Measurements from ENCODE around the gene SLC38A8. TPM values are rescaled to one million over a fixed set of nuclear protein-coding genes. Genes with fewer than 3 reads are reported as not detected.

SLC38A8 gene
- total and polyA plus RNA-seq, 2 donors (not counting 1 experiment from before 2014, with no cell fraction given): not detected

DNA sequence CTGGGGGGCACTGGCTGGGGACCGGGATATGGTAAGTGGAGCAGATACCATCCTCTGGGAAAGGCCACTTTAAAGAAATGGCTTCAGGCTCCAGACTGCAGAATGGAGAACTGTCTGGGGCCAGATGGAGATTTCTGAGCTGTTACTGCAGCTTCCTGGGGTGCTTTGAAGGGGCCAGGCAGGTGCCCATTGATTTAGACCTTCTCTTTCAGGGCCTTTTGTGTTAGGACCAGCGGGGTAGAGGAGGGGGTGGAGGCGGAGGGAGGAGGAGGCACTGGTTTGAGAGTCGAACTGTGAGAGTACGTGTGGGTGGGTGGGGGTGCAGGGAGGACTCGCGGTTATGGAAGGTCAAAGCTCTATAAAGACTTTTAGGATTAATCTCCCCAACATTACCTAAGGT lies 63.2 kb downstream of the SLC38A8 start:
- Mint-ChIP-seq H3K27me3 (peaks cover 5% of the 10 kb centered on the region), H3K9me3 (ENCODE audit: insufficient read depth) (peaks cover 3% of the 10 kb centered on the region), H3K27ac (no peak overlapping the region), H3K4me1 (no peaks in the 10 kb centered on the region), H3K4me3 (no peak overlapping the region)
- ChIA-PET POLR2A (no interaction called here), CTCF (no interaction called here)
- ATAC-seq (ENCODE audit: low read depth) (no peak), DNase-seq (no peak)
- Histone ChIP-seq H3K79me2 (ENCODE audit: control insufficient read depth, insufficient read depth, low read length) (no peaks in the 10 kb centered on the region), H3K4me3 (ENCODE audit: control extremely low read depth in 1 of 5, extremely low read depth in 1 of 5, insufficient read depth in 1 of 5, low read depth in 2 of 5, low read length in 4 of 5) (no peak overlapping the region), H3K27ac (ENCODE audit: low read length in 2 of 2) (no peak overlapping the region), H2AFZ (ENCODE audit: insufficient read depth, low read depth, low read length, poor library complexity, severe bottlenecking) (no peak overlapping the region), H3K27me3 (replicated peaks in 1 of 4; ENCODE audit: control extremely low read depth in 1 of 4, control insufficient read depth in 3 of 4, insufficient read depth in 4 of 4, low read length in 3 of 4) (peaks cover 0 to 3% (median 0%) of the 10 kb centered on the region in 4 experiments), H3K9ac (ENCODE audit: low read length) (no peak overlapping the region), H3K4me2 (replicated peaks; ENCODE audit: low read depth, low read length, poor library complexity, severe bottlenecking) (no peak overlapping the region), H4K20me1 (ENCODE audit: control insufficient read depth, insufficient read depth, low read length, poor library complexity, severe bottlenecking) (no peaks in the 10 kb centered on the region), H3K36me3 (replicated peaks in 1 of 2; ENCODE audit: control extremely low read depth in 1 of 2, control insufficient read depth in 1 of 2, extremely low read depth in 1 of 2, insufficient read depth in 2 of 2, low read length in 1 of 2) (no peaks in the 10 kb centered on the region), H3K4me1 (ENCODE audit: control insufficient read depth in 2 of 2, insufficient read depth in 2 of 2, low read length in 2 of 2) (no peaks in the 10 kb centered on the region), H3K9me3 (ENCODE audit: control extremely low read depth in 1 of 3, control insufficient read depth in 2 of 3, insufficient read depth in 1 of 3, low read length in 2 of 3) (peaks cover 0 to 22% (median 6%) of the 10 kb centered on the region in 3 donors)
- 100% methylated on average over 1 of the region's 7 CpGs for WGBS (ENCODE audit: insufficient coverage)
- TF ChIP-seq, protein P1, sequence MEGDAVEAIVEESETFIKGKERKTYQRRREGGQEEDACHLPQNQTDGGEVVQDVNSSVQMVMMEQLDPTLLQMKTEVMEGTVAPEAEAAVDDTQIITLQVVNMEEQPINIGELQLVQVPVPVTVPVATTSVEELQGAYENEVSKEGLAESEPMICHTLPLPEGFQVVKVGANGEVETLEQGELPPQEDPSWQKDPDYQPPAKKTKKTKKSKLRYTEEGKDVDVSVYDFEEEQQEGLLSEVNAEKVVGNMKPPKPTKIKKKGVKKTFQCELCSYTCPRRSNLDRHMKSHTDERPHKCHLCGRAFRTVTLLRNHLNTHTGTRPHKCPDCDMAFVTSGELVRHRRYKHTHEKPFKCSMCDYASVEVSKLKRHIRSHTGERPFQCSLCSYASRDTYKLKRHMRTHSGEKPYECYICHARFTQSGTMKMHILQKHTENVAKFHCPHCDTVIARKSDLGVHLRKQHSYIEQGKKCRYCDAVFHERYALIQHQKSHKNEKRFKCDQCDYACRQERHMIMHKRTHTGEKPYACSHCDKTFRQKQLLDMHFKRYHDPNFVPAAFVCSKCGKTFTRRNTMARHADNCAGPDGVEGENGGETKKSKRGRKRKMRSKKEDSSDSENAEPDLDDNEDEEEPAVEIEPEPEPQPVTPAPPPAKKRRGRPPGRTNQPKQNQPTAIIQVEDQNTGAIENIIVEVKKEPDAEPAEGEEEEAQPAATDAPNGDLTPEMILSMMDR (IDR thresholded peaks at IDR 0.05): no peak
- no peak for TF ChIP-seq EZH2 (IDR thresholded peaks at IDR 0.05; ENCODE audit: borderline replicate concordance, insufficient read depth, low read depth, low read length, poor library complexity, severe bottlenecking)
- intact Hi-C loops (cut with micrococcal nuclease): no loop called here

DNA sequence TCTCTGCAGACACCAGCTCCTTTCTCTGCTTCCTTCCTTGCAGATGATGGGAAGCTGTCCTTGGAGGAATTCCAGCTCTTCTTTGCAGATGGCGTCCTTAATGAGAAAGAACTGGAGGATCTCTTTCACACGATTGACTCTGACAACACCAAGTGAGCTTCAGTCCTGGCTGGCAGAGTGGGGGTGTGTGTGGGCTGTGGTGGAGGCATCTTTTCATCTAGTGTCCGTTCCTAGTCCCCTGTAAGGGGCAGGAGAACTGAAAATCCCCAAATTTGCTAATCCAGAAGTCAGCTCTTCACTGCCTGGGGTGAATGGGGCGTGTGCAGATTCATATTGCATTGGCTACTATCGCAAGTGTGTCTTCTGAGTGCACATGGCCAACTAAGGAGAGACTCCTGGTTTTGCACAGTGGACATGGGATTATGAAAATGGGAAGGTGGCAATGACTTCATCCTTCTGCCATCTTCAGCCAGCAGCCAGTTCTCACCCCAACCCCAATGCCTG lies 64.1 kb downstream of the SLC38A8 start:
- H3K79me2 ChIP-seq (ENCODE audit: control insufficient read depth, insufficient read depth, low read length): no peaks in the 10 kb centered on the region
- peaks cover 5% of the 10 kb centered on the region for H3K27me3 Mint-ChIP-seq
- H3K4me1 ChIP-seq (ENCODE audit: control insufficient read depth in 2 of 2, insufficient read depth in 2 of 2, low read length in 2 of 2): no peaks in the 10 kb centered on the region
- ChIA-PET CTCF (no interaction called here), POLR2A (no interaction called here)
- no peak for TF ChIP-seq EZH2 (IDR thresholded peaks at IDR 0.05; ENCODE audit: borderline replicate concordance, insufficient read depth, low read depth, low read length, poor library complexity, severe bottlenecking)
- TF ChIP-seq, protein P1 (IDR thresholded peaks at IDR 0.05): no peak
- intact Hi-C loops (cut with micrococcal nuclease): no loop called here
- peaks cover 0 to 3% (median 0%) of the 10 kb centered on the region in 4 experiments for H3K27me3 ChIP-seq (replicated peaks in 1 of 4; ENCODE audit: control extremely low read depth in 1 of 4, control insufficient read depth in 3 of 4, insufficient read depth in 4 of 4, low read length in 3 of 4)
- no peaks in the 10 kb centered on the region for H4K20me1 ChIP-seq (ENCODE audit: control insufficient read depth, insufficient read depth, low read length, poor library complexity, severe bottlenecking)
- H3K27ac ChIP-seq (ENCODE audit: low read length in 2 of 2): no peak overlapping the region
- H3K9me3 ChIP-seq (ENCODE audit: control extremely low read depth in 1 of 3, control insufficient read depth in 2 of 3, insufficient read depth in 1 of 3, low read length in 2 of 3): peaks cover 0 to 22% (median 6%) of the 10 kb centered on the region in 3 donors
- no peaks in the 10 kb centered on the region for H3K4me1 Mint-ChIP-seq
- no peak overlapping the region for H3K27ac Mint-ChIP-seq
- H3K9me3 Mint-ChIP-seq (ENCODE audit: insufficient read depth): peaks cover 3% of the 10 kb centered on the region
- no peak overlapping the region for H3K9ac ChIP-seq (ENCODE audit: low read length)
- no peak overlapping the region for H3K4me2 ChIP-seq (replicated peaks; ENCODE audit: low read depth, low read length, poor library complexity, severe bottlenecking)
- ATAC-seq (ENCODE audit: low read depth) (no peak), DNase-seq (no peak)
- no peaks in the 10 kb centered on the region for H3K36me3 ChIP-seq (replicated peaks in 1 of 2; ENCODE audit: control extremely low read depth in 1 of 2, control insufficient read depth in 1 of 2, extremely low read depth in 1 of 2, insufficient read depth in 2 of 2, low read length in 1 of 2)
- no peak overlapping the region for H3K4me3 ChIP-seq (ENCODE audit: control extremely low read depth in 1 of 5, extremely low read depth in 1 of 5, insufficient read depth in 1 of 5, low read depth in 2 of 5, low read length in 4 of 5)
- no peak overlapping the region for H2AFZ ChIP-seq (ENCODE audit: insufficient read depth, low read depth, low read length, poor library complexity, severe bottlenecking)
- 92% methylated on average over 2 of the region's 5 CpGs for WGBS (ENCODE audit: insufficient coverage)
- H3K4me3 Mint-ChIP-seq: no peak overlapping the region
